ENCODE measurements around the gene KRTCAP2. TPM values are rescaled to one million over a fixed set of nuclear protein-coding genes. Genes with fewer than 3 reads are reported as not detected.
A peak's percentile ranks its signal among the peaks of the same experiment; 100 is the strongest.

Gene KRTCAP2
- total RNA-seq, 1 experiment from 2014 or later = 236 TPM

- no peak for TF ChIP-seq CTCF (IDR thresholded peaks at IDR 0.05; ENCODE audit: unreplicated experiment)
- no TSS peak for BruUV-seq (replicated peaks)
- H3K9me3 Mint-ChIP-seq (ENCODE audit: low read depth, unreplicated experiment) = no peaks in the 10 kb centered on the region
- no peaks in the 10 kb centered on the region for H3K27me3 Mint-ChIP-seq (ENCODE audit: unreplicated experiment)
- CTCF ChIA-PET = interaction anchor here (0.6 to 1.9 kb wide), 2 partner anchors 36 to 40 kb away, joined by 3 to 8 read pairs; no protein-coding TSS in a partner anchor
- H3K4me3 Mint-ChIP-seq (ENCODE audit: low read depth, unreplicated experiment) = peak within 1 kb of the TSS; percentile 91
- peak; percentile 88 for DNase-seq
- H3K4me1 Mint-ChIP-seq (ENCODE audit: low read depth, unreplicated experiment) = peaks cover 71% of the 10 kb centered on the region
- intact Hi-C loops (cut with micrococcal nuclease; ENCODE audit: unreplicated experiment) = loop anchor here (5.0 kb wide), 2 partner anchors 35 to 40 kb away; no protein-coding TSS in a partner anchor
- peak within 1 kb of the TSS; percentile 69 for H3K27ac Mint-ChIP-seq (ENCODE audit: unreplicated experiment)
- peaks cover 71% of the 10 kb centered on the region for H3K36me3 Mint-ChIP-seq (ENCODE audit: insufficient read depth, unreplicated experiment)
These were observed 45.8 kb downstream of the KRTCAP2 start, which contains the start of gene EFNA1 for GRCh38 chr1:155127105-155127966. EFNA1 (plus strand) TSS chr1:155127876; CDS start chr1:155127978, 102 bp downstream.

- CTCF ChIA-PET = interaction anchor here (1.3 to 1.7 kb wide), 2 partner anchors 8 to 46 kb away, joined by 5 read pairs; partner anchors contain the start of gene KRTCAP2
- TSS peak; percentile 74 for BruUV-seq (replicated peaks)
- Mint-ChIP-seq H3K27me3 (ENCODE audit: unreplicated experiment) (peaks cover 3% of the 10 kb centered on the region), H3K27ac (ENCODE audit: unreplicated experiment) (peak overlapping the region; percentile 69), H3K4me3 (ENCODE audit: low read depth, unreplicated experiment) (peak overlapping the region; percentile 91), H3K9me3 (ENCODE audit: low read depth, unreplicated experiment) (no peaks in the 10 kb centered on the region), H3K4me1 (ENCODE audit: low read depth, unreplicated experiment) (peaks cover 67% of the 10 kb centered on the region), H3K36me3 (ENCODE audit: insufficient read depth, unreplicated experiment) (peaks cover 64% of the 10 kb centered on the region)
- intact Hi-C loops (cut with micrococcal nuclease; ENCODE audit: unreplicated experiment) = loop anchor here (5.0 kb wide), 2 partner anchors 34 to 41 kb away; no protein-coding TSS in a partner anchor
- peak; percentile 52 for DNase-seq
- TF ChIP-seq CTCF (IDR thresholded peaks at IDR 0.05; ENCODE audit: unreplicated experiment) = no peak
These were observed 46.5 kb downstream of the KRTCAP2 start for GRCh38 chr1:155126556-155127104.

GRCh38 chr1:155125946-155126555, 47.1 kb downstream of the KRTCAP2 start:
- peaks cover 9% of the 10 kb centered on the region for H3K27me3 Mint-ChIP-seq (ENCODE audit: unreplicated experiment)
- BruUV-seq (replicated peaks) = no TSS peak
- peak; percentile 52 for DNase-seq
- H3K4me1 Mint-ChIP-seq (ENCODE audit: low read depth, unreplicated experiment) = peaks cover 62% of the 10 kb centered on the region
- H3K27ac Mint-ChIP-seq (ENCODE audit: unreplicated experiment) = peak overlapping the region; percentile 69
- TF ChIP-seq CTCF (IDR thresholded peaks at IDR 0.05; ENCODE audit: unreplicated experiment) = no peak
- intact Hi-C loops (cut with micrococcal nuclease; ENCODE audit: unreplicated experiment) = loop anchor here (5.0 kb wide), 2 partner anchors 34 to 41 kb away; no protein-coding TSS in a partner anchor
- CTCF ChIA-PET = interaction anchor here (0.8 to 1.7 kb wide), 4 partner anchors 9 to 47 kb away, joined by 5 to 6 read pairs (median 5); partner anchors contain the start of gene KRTCAP2
- peak overlapping the region; percentile 91 for H3K4me3 Mint-ChIP-seq (ENCODE audit: low read depth, unreplicated experiment)
- no peaks in the 10 kb centered on the region for H3K9me3 Mint-ChIP-seq (ENCODE audit: low read depth, unreplicated experiment)
- H3K36me3 Mint-ChIP-seq (ENCODE audit: insufficient read depth, unreplicated experiment) = peaks cover 58% of the 10 kb centered on the region

- DNase-seq = no peak
- peaks cover 56% of the 10 kb centered on the region for H3K4me1 Mint-ChIP-seq (ENCODE audit: low read depth, unreplicated experiment)
- H3K9me3 Mint-ChIP-seq (ENCODE audit: low read depth, unreplicated experiment) = no peaks in the 10 kb centered on the region
- H3K36me3 Mint-ChIP-seq (ENCODE audit: insufficient read depth, unreplicated experiment) = peaks cover 53% of the 10 kb centered on the region
- H3K27me3 Mint-ChIP-seq (ENCODE audit: unreplicated experiment) = peaks cover 13% of the 10 kb centered on the region
- BruUV-seq (replicated peaks) = no TSS peak
- intact Hi-C loops (cut with micrococcal nuclease; ENCODE audit: unreplicated experiment) = loop anchor here (5.0 kb wide), 2 partner anchors 33 to 42 kb away; no protein-coding TSS in a partner anchor
- H3K4me3 Mint-ChIP-seq (ENCODE audit: low read depth, unreplicated experiment) = peak overlapping the region; percentile 91
- H3K27ac Mint-ChIP-seq (ENCODE audit: unreplicated experiment) = peak overlapping the region; percentile 48
- no peak for TF ChIP-seq CTCF (IDR thresholded peaks at IDR 0.05; ENCODE audit: unreplicated experiment)
- CTCF ChIA-PET = interaction anchor here (0.6 to 1.7 kb wide), 5 partner anchors 8 to 47 kb away, joined by 3 to 6 read pairs (median 5); partner anchors contain the start of gene KRTCAP2
These were observed 47.6 kb downstream of the KRTCAP2 start for GRCh38 chr1:155125511-155125945.

All from Calu3 (cell line).